ENCODE measurements around the gene SCN10A. TPM values are rescaled to one million over a fixed set of nuclear protein-coding genes. Genes with fewer than 3 reads are reported as not detected.

SCN10A gene
- total and polyA plus RNA-seq, 2 of the 13 experiments (the other 11 are each of a cell fraction or from before 2014, with no cell fraction given): not detected

DNA sequence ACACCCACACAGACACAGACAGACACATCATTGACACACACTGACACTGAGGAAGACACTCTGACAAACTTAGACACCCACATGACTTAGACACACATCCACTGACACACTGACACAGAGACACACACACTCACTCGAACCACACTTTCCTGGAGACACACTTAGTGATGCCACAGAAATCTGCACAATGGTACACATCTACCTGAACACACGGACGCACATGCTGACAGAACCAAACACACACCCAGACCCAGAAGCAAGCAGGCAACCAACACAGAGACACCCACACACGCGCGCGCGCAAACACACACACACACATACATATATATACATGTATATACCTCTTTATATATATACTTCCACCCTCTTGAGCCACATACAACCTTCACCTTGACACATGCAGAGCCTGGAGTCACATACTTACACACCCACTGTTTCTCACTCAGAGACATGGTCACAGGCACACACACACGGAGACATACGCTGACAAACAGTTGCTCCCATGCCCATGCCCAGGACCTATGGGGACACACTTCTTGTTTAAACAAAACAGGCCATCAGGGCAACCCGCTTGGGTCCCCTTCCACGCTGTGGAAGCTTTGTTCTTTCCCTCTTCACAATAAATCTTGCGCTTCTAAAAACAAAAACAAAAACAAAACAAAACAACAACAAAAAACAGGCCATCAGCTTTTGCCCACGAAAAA lies 165.6 kb downstream of the SCN10A start:
- WGBS (ENCODE audit: low lambda C conversion rate): 68% methylated on average over 14 of the region's 14 CpGs
- H4K20me1 ChIP-seq (ENCODE audit: insufficient read depth, low read length): no peaks in the 10 kb centered on the region
- H3K4me3 ChIP-seq (replicated peaks in 1 of 3; ENCODE audit: insufficient read depth in 1 of 3, low read depth in 2 of 3, low read length in 3 of 3): no peak overlapping the region
- no peaks in the 10 kb centered on the region for H3K9me3 ChIP-seq (ENCODE audit: low read length)
- in situ Hi-C loops (cut with HindIII; ENCODE audit: extremely low pct_ligation_motif_present, low pct_unique_long_range_greater_than_20kb): no loop called here
- TF ChIP-seq ZNF646 (CRISPR knock-in tag; IDR thresholded peaks at IDR 0.05) (peak; percentile 87), ZNF232 (CRISPR knock-in tag; IDR thresholded peaks at IDR 0.05; ENCODE audit: borderline replicate concordance) (no peak), MNT (IDR thresholded peaks at IDR 0.05) (0 out of 2 replicates have a peak, but pooled peaks have one; percentile 1)
- FAIRE-seq (peak; percentile 30), ATAC-seq (peak; percentile 12), DNase-seq (ENCODE audit: low spot score) (no peak)
- H3K9ac ChIP-seq (ENCODE audit: insufficient read depth, low read depth, low read length): no peak overlapping the region
- H3K27me3 ChIP-seq (ENCODE audit: control insufficient read depth in 1 of 2, insufficient read depth in 2 of 2, low read length in 2 of 2): peaks cover 5 to 43% of the 10 kb centered on the region in 2 experiments
- H3K79me2 ChIP-seq (ENCODE audit: insufficient read depth, low read length): no peaks in the 10 kb centered on the region
- ChIA-PET CTCF (ENCODE audit: low intra/inter-chr PET ratio, low total read pairs) (interaction anchor here (2.0 kb wide), 1 partner anchor 129 kb away, joined by 15 read pairs; no protein-coding TSS in a partner anchor), POLR2A (no interaction called here)
- H3K27ac ChIP-seq (ENCODE audit: extremely low read length, insufficient read depth, low read length): no peak overlapping the region
- no peak overlapping the region for H2AFZ ChIP-seq (ENCODE audit: low read length)
- no TSS peak for BruUV-seq (replicated peaks)
- H3K4me1 ChIP-seq (ENCODE audit: insufficient read depth, low read length): peaks cover 13% of the 10 kb centered on the region
- H3K36me3 ChIP-seq (replicated peaks in 1 of 2; ENCODE audit: control insufficient read depth in 1 of 2, insufficient read depth in 2 of 2, low read length in 2 of 2): no peaks in the 10 kb centered on the region
- peak overlapping the region; percentile 71 for H3K4me2 ChIP-seq (ENCODE audit: low read depth, low read length)
- intact Hi-C loops (cut with micrococcal nuclease; ENCODE audit: unreplicated experiment): loop anchor here (10.0 kb wide), 1 partner anchor 1156 kb away; no protein-coding TSS in a partner anchor

All from HepG2 (cell line).